OCI-LY1 (cell line): ENCODE data around the gene BUD23.

ENCODE experiments used
- CTCF ChIP-seq: fragments of 200-600 bp; sonication (generic), shearing (Covaris generic); IDR thresholded peaks from 2 replicates; pipeline ENCODE4 v1.5.1; 2017; ENCODE audit warnings: mild to moderate bottlenecking, antibody characterized with exemption, low read length, moderate library complexity, mixed read lengths
- EZH2 ChIP-seq: fragments of 200-600 bp; sonication (generic), shearing (Covaris generic); IDR thresholded peaks from 2 replicates; pipeline ENCODE4 v1.8.0; 2017; ENCODE audit warnings: borderline replicate concordance, mixed run types, mild to moderate bottlenecking, antibody characterized with exemption, low read length, moderate library complexity, mixed read lengths

- TF ChIP-seq CTCF (no peak), EZH2 (no peak)
Observed at GRCh38 chr7:73702226-73702625, 18.8 kb downstream of the BUD23 start.
